ENCODE measurements around the gene CTIF. TPM values are rescaled to one million over a fixed set of nuclear protein-coding genes. Genes with fewer than 3 reads are reported as not detected.

CTIF gene
- total and polyA plus RNA-seq, 11 donors = 21.2 to 93.0 (median 68.0) TPM

GRCh38 chr18:48540251-48541025 lies 1.6 kb downstream of the CTIF start:
- Histone ChIP-seq H3K27ac (peak overlapping the region; percentile 89 to 98 (median 96)), H3K4me1 (peaks cover 0 to 47% (median 38%) of the 10 kb centered on the region in 12 donors), H3K4me3 (peak overlapping the region; percentile 70 to 93 (median 78)), H3K9me3 (no peaks in the 10 kb centered on the region), H3K36me3 (no peaks in the 10 kb centered on the region), H3K27me3 (no peaks in the 10 kb centered on the region)
- WGBS, 4 donors = 0 to 1% (median 0%) methylated on average over 50 to 86 of the region's 86 CpGs
- DNase-seq (peak; percentile 69 to 81 (median 79)), ATAC-seq (peak; percentile 46 to 68 (median 64))
- intact Hi-C loops (cut with DNase I) = loop anchor here in 7 of 10 donors (5.0 to 10.0 kb wide), 8 partner anchors 53 to 122 kb away; no protein-coding TSS in a partner anchor
- TF ChIP-seq CTCF (IDR thresholded peaks at IDR 0.05) (peak in 5 of 12 donors; percentile 6 to 23 (median 18)), POLR2A (IDR thresholded peaks at IDR 0.05) (peak in 1 of 2 donors; percentile 15)

GRCh38 chr18:48541026-48541746 lies 2.4 kb downstream of the CTIF start:
- ATAC-seq = peak; percentile 23 to 77 (median 68)
- 1 to 2% (median 2%) methylated on average over 25 to 62 of the region's 62 CpGs for WGBS, 4 donors
- Histone ChIP-seq H3K4me3 (peak overlapping the region; percentile 70 to 93 (median 78)), H3K36me3 (no peaks in the 10 kb centered on the region), H3K27ac (peak overlapping the region; percentile 89 to 98 (median 96)), H3K9me3 (no peaks in the 10 kb centered on the region), H3K4me1 (peaks cover 0 to 54% (median 45%) of the 10 kb centered on the region in 12 donors), H3K27me3 (no peaks in the 10 kb centered on the region)
- peak; percentile 77 to 91 (median 85) for DNase-seq
- intact Hi-C loops (cut with DNase I) = loop anchor here in 7 of 10 donors (5.0 to 10.0 kb wide), 8 partner anchors 54 to 121 kb away; no protein-coding TSS in a partner anchor
- TF ChIP-seq CTCF (IDR thresholded peaks at IDR 0.05) (peak in 2 of 12 donors; percentile 6 to 11), POLR2A (IDR thresholded peaks at IDR 0.05) (peak in 1 of 2 donors; percentile 66)

GRCh38 chr18:48541747-48542400 lies 3.0 kb downstream of the CTIF start:
- Histone ChIP-seq H3K9me3 (no peaks in the 10 kb centered on the region), H3K4me3 (peak overlapping the region in 10 of 12 donors; percentile 70 to 93 (median 76)), H3K27ac (peak overlapping the region; percentile 89 to 98 (median 96)), H3K27me3 (no peaks in the 10 kb centered on the region), H3K4me1 (peaks cover 0 to 61% (median 52%) of the 10 kb centered on the region in 12 donors), H3K36me3 (no peaks in the 10 kb centered on the region)
- 89 to 92% (median 90%) methylated on average over 4 of the region's 4 CpGs for whole genome bisulfite sequencing, 4 donors
- TF ChIP-seq POLR2A (IDR thresholded peaks at IDR 0.05) (no peak), CTCF (IDR thresholded peaks at IDR 0.05) (no peak)
- intact Hi-C loops (cut with DNase I) = loop anchor here in 7 of 10 donors (2.0 to 10.0 kb wide), 9 partner anchors 21 to 120 kb away; no protein-coding TSS in a partner anchor
- DNase-seq = no peak
- no peak for ATAC-seq

Data from heart left ventricle (tissue), 16 donors.